ENCODE data around the gene ENDOV.

The ENDOV gene

GRCh38 chr17:80472996-80473395 is 58.0 kb downstream of the ENDOV start:
- no peak for DNase-seq

- DNase-seq = no peak
Observed at GRCh38 chr17:80473701-80474100, 58.7 kb downstream of the ENDOV start.

- DNase-seq = peak; percentile 41 to 62
Observed at GRCh38 chr17:80474231-80474960, 59.4 kb downstream of the ENDOV start.

GRCh38 chr17:80474961-80475909 is 60.3 kb downstream of the ENDOV start:
- peak in 1 of 2 experiments; percentile 77 for DNase-seq

GRCh38 chr17:80475910-80476876 is 61.2 kb downstream of the ENDOV start, which contains the start of gene NPTX1:
Gene NPTX1 (minus strand): TSS chr17:80476607. CDS start chr17:80476446, 161 bp downstream.
- peak in 1 of 2 experiments; percentile 69 for DNase-seq

- DNase-seq = peak in 1 of 2 experiments; percentile 61
Observed at GRCh38 chr17:80476877-80477646, 62.1 kb downstream of the ENDOV start.

- DNase-seq = peak in 1 of 2 experiments; percentile 79
Observed at GRCh38 chr17:80477647-80478478, 62.9 kb downstream of the ENDOV start.

GRCh38 chr17:80478487-80479245 is 63.7 kb downstream of the ENDOV start:
- no peak for DNase-seq

- no peak for DNase-seq
Observed at GRCh38 chr17:80479246-80479566, 64.2 kb downstream of the ENDOV start.

GRCh38 chr17:80480248-80480647 is 65.3 kb downstream of the ENDOV start:
- DNase-seq = no peak

- no peak for DNase-seq
Observed at GRCh38 chr17:80481284-80482057, 66.5 kb downstream of the ENDOV start.

- DNase-seq = no peak
Observed at GRCh38 chr17:80482058-80482318, 67.0 kb downstream of the ENDOV start.

GRCh38 chr17:80482555-80483308 is 67.8 kb downstream of the ENDOV start:
- no peak for DNase-seq

GRCh38 chr17:80485846-80486245 is 70.9 kb downstream of the ENDOV start:
- peak in 1 of 2 experiments; percentile 52 for DNase-seq

- no peak for DNase-seq
Observed at GRCh38 chr17:80486692-80487091, 71.7 kb downstream of the ENDOV start.

- no peak for DNase-seq
Observed at GRCh38 chr17:80487511-80487910, 72.5 kb downstream of the ENDOV start.

Data from NCI-H526 (cell line).